Caco-2 (cell line): ENCODE results near the gene PLEKHG7. TPM values are rescaled to one million over a fixed set of nuclear protein-coding genes. Genes with fewer than 3 reads are reported as not detected.

ENCODE experiments used
- BruUV-seq: library from RNA; stranded (reverse); fragments of 400-500 nt; replicated peaks from 2 replicates; lab custom pipeline; 2021; lab: Mats Ljungman, UMichigan
- CTCF ChIA-PET: fragments of 300-600 bp; sonication (Branson Sonifier 250); formaldehyde crosslinking; loops from one replicate; lab custom pipeline; 2022; ENCODE audit warnings: antibody characterized with exemption; lab: Charles Lee
- POLR2A ChIA-PET: fragments of 300-600 bp; sonication (Branson Sonifier 250); formaldehyde crosslinking; loops from one replicate; lab custom pipeline; 2022; ENCODE audit warnings: antibody characterized with exemption; lab: Charles Lee
- DNase-seq, 2 experiments: peaks; one replicate each; pipeline versions ENCODE4 v3.0.0 to v3.0.0-alpha.2; 2020 to 2022
- H3K27me3 ChIP-seq: replicated peaks from 2 replicates; pipeline ENCODE4 v1.6.0; 2011; ENCODE audit warnings: low read length; ENCODE audit not compliant: control insufficient read depth, insufficient read depth
- H3K36me3 ChIP-seq: 2 replicates; pipeline ENCODE4 v1.5.1; 2011; ENCODE audit warnings: low read length; ENCODE audit not compliant: control insufficient read depth, insufficient read depth
- H3K4me1 ChIP-seq: fragments of 250-450 bp; sonication (Bioruptor Pico); 2 replicates; pipeline ENCODE4 v1.5.1; 2020; ENCODE audit warnings: mild to moderate bottlenecking
- H3K4me3 ChIP-seq: 2 replicates; pipeline ENCODE4 v1.5.1; 2011; ENCODE audit warnings: low read depth, mild to moderate bottlenecking, control low read depth, low read length
- H3K9me3 ChIP-seq: fragments of 250-450 bp; sonication (Bioruptor Pico); 2 replicates; pipeline ENCODE4 v1.5.1; 2020; ENCODE audit warnings: mild to moderate bottlenecking, moderate library complexity
- H3K27ac Mint-ChIP-seq: one replicate; pipeline ENCODE4 v1.8.0; 2022; ENCODE audit warnings: mixed read lengths; ENCODE audit not compliant: unreplicated experiment
- H3K27me3 Mint-ChIP-seq: one replicate; pipeline ENCODE4 v1.8.0; 2022; ENCODE audit warnings: mixed read lengths; ENCODE audit not compliant: insufficient read depth, unreplicated experiment
- H3K36me3 Mint-ChIP-seq: one replicate; pipeline ENCODE4 v1.8.0; 2022; ENCODE audit warnings: mild to moderate bottlenecking, mixed read lengths; ENCODE audit not compliant: insufficient read depth, unreplicated experiment
- H3K4me1 Mint-ChIP-seq: one replicate; pipeline ENCODE4 v1.8.0; 2022; ENCODE audit warnings: low read depth, mixed read lengths; ENCODE audit not compliant: unreplicated experiment
- H3K4me3 Mint-ChIP-seq: one replicate; pipeline ENCODE4 v1.8.0; 2022; ENCODE audit warnings: mild to moderate bottlenecking, moderate library complexity, mixed read lengths; ENCODE audit not compliant: unreplicated experiment
- H3K9me3 Mint-ChIP-seq: one replicate; pipeline ENCODE4 v1.8.0; 2022; ENCODE audit warnings: mixed read lengths; ENCODE audit not compliant: unreplicated experiment
- intact Hi-C: fragments of 100-400 bp; cut with micrococcal nuclease; formaldehyde crosslinking; loops from one replicate; pipeline ENCODE4 v1.10.0; 2022; ENCODE audit not compliant: unreplicated experiment
- total RNA-seq: library from RNA; stranded (reverse); gene quantifications from 2 replicates; pipeline ENCODE4 v1.2.3, GENCODE V29; 2022
- TF ChIP-seq, protein P1 (sequence below), 2 experiments: fragments of 200-600 bp in 1 of 2; IDR thresholded peaks; 1 replicate in 1 of 2; 2 replicates in 1 of 2; pipeline versions ENCODE4 v1.5.1 to v1.8.0; 2011 to 2022; ENCODE audit warnings: antibody characterized with exemption in 1 of 2, control low read depth in 1 of 2, inconsistent platforms in 1 of 2, low read depth in 1 of 2, low read length in 1 of 2, mild to moderate bottlenecking in 1 of 2, moderate library complexity in 1 of 2; ENCODE audit not compliant: insufficient read depth in 1 of 2, severe bottlenecking in 1 of 2, unreplicated experiment in 1 of 2

The PLEKHG7 gene
- total RNA-seq, 1 experiment from 2014 or later = 0.23 TPM

DNA sequence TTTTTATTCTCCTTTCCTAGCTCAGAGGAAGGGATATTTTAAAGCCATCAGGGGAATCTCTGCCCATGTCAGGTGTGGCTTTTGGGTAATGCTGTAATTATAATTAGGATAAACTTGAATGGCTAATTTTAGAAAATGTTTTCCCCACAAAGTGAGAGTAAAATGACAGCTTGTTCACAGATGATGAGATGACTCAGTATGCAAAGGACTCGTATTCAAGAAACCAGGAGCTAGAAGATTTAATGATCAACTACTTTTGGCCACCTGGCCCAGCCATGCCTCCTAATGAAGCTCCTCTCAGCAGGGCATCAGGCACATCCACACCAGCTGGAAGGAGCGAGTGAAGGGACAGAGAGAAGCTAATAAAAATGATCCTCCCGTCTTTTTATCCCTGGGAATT is 29.0 kb upstream of the PLEKHG7 start:
- Histone ChIP-seq H3K4me3 (no peak overlapping the region), H3K36me3 (no peaks in the 10 kb centered on the region; the same call in 1 of the 2 replicates), H3K9me3 (no peaks in the 10 kb centered on the region), H3K4me1 (no peaks in the 10 kb centered on the region), H3K27me3 (no peaks in the 10 kb centered on the region)
- no peak for DNase-seq
- Mint-ChIP-seq H3K36me3 (no peaks in the 10 kb centered on the region), H3K9me3 (no peaks in the 10 kb centered on the region), H3K27me3 (peaks cover 4% of the 10 kb centered on the region), H3K4me1 (no peaks in the 10 kb centered on the region), H3K4me3 (no peak overlapping the region), H3K27ac (no peak overlapping the region)
- ChIA-PET CTCF (no interaction called here), POLR2A (no interaction called here)
- TF ChIP-seq, protein P1, sequence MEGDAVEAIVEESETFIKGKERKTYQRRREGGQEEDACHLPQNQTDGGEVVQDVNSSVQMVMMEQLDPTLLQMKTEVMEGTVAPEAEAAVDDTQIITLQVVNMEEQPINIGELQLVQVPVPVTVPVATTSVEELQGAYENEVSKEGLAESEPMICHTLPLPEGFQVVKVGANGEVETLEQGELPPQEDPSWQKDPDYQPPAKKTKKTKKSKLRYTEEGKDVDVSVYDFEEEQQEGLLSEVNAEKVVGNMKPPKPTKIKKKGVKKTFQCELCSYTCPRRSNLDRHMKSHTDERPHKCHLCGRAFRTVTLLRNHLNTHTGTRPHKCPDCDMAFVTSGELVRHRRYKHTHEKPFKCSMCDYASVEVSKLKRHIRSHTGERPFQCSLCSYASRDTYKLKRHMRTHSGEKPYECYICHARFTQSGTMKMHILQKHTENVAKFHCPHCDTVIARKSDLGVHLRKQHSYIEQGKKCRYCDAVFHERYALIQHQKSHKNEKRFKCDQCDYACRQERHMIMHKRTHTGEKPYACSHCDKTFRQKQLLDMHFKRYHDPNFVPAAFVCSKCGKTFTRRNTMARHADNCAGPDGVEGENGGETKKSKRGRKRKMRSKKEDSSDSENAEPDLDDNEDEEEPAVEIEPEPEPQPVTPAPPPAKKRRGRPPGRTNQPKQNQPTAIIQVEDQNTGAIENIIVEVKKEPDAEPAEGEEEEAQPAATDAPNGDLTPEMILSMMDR (IDR thresholded peaks at IDR 0.05; ENCODE audit: insufficient read depth in 1 of 2, low read depth in 1 of 2, low read length in 1 of 2, severe bottlenecking in 1 of 2, unreplicated experiment in 1 of 2) = no peak
- intact Hi-C loops = no loop called here
- no TSS peak for BruUV-seq

DNA sequence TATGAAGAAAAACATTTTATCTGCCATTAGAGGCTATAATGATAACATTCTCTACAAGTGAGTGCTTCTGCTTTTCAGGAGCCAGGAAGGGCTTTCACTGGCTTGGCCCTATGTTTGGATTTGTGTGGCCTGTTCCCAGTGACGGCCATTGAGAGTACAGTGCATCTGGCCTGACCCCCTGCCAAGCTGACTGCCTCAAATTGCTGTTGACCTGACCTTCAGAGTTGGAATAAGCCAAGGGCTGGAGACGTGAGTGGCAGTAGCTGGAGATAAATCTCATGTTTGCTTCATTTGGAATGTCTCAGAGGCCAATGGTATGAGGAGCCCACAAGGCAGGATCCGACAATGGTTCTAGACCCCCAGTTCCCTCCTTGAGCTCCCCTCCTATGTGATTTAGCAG is 28.3 kb upstream of the PLEKHG7 start:
- Mint-ChIP-seq H3K4me3 (no peak overlapping the region), H3K27me3 (peaks cover 4% of the 10 kb centered on the region), H3K4me1 (no peaks in the 10 kb centered on the region), H3K27ac (no peak overlapping the region), H3K36me3 (no peaks in the 10 kb centered on the region), H3K9me3 (no peaks in the 10 kb centered on the region)
- ChIA-PET CTCF (no interaction called here), POLR2A (no interaction called here)
- Histone ChIP-seq H3K36me3 (no peaks in the 10 kb centered on the region; the same call in 1 of the 2 replicates), H3K27me3 (no peaks in the 10 kb centered on the region), H3K4me3 (no peak overlapping the region), H3K4me1 (no peaks in the 10 kb centered on the region), H3K9me3 (no peaks in the 10 kb centered on the region)
- no TSS peak for BruUV-seq
- TF ChIP-seq, protein P1 (IDR thresholded peaks at IDR 0.05; ENCODE audit: insufficient read depth in 1 of 2, low read depth in 1 of 2, low read length in 1 of 2, severe bottlenecking in 1 of 2, unreplicated experiment in 1 of 2) = no peak
- DNase-seq = no peak
- intact Hi-C loops = no loop called here

DNA sequence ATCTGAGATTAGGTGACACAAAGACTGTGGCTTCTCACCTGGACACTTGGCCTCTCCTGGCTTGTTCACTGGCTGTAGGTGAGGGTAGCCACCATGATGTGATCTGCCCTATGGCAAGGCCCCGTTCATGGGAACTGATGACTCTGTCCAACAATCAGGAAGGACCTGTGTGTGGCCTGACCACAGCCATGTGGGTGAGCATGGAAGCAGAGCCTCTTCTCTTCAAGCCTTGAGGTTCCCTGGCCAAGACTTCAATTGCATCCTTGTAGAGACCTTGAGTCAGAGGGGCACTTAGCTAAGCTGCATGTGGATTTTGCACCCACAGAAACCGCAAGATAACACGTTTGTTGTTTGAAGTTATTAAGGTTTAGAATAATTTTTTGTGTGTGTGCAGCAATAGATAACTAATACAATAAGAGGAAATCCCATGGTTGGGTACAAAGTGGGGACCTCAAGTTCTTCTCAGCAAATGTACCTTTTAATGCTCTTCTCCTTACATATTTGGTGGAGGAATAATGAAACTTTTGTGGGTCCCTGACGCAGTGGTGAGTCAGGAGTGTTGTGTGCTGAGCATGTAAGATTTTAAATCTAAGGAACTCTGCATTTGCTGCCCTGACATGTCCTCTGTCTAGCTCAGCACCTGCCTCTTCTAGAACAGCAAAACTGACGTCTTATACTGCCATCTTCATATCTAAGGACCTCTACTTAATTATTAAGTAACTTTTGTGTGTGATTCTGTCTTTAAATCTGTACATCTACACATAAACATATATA is 27.5 kb upstream of the PLEKHG7 start:
- Histone ChIP-seq H3K36me3 (no peaks in the 10 kb centered on the region; the same call in 1 of the 2 replicates), H3K4me3 (no peak overlapping the region), H3K9me3 (no peaks in the 10 kb centered on the region), H3K27me3 (no peaks in the 10 kb centered on the region), H3K4me1 (no peaks in the 10 kb centered on the region)
- DNase-seq = no peak
- POLR2A ChIA-PET = no interaction called here
- TF ChIP-seq, protein P1 (IDR thresholded peaks at IDR 0.05; ENCODE audit: insufficient read depth in 1 of 2, low read depth in 1 of 2, low read length in 1 of 2, severe bottlenecking in 1 of 2, unreplicated experiment in 1 of 2) = no peak
- no TSS peak for BruUV-seq
- intact Hi-C loops = no loop called here
- H3K27ac Mint-ChIP-seq = no peak overlapping the region
- no peaks in the 10 kb centered on the region for H3K4me1 Mint-ChIP-seq
- CTCF ChIA-PET = no interaction called here
- H3K27me3 Mint-ChIP-seq = peaks cover 2% of the 10 kb centered on the region
- H3K9me3 Mint-ChIP-seq = no peaks in the 10 kb centered on the region
- no peaks in the 10 kb centered on the region for H3K36me3 Mint-ChIP-seq
- no peak overlapping the region for H3K4me3 Mint-ChIP-seq
